SK-N-SH (cell line): Measurements from ENCODE around the gene CD86. TPM values are rescaled to one million over a fixed set of nuclear protein-coding genes. Genes with fewer than 3 reads are reported as not detected.
"Not testable (repeated sequence)": the region's sequence is repeated elsewhere in the genome, so short reads cannot be mapped to it uniquely, and the experiment has no call there.

ENCODE experiments used
- CTCF ChIA-PET: fragments of 300-600, 350-600 bp; formaldehyde crosslinking; extraction: SDS; loops from one replicate; lab custom pipeline; 2021; lab: Yijun Ruan, JAX
- POLR2A ChIA-PET: fragments of 350-600 bp; sonication (Branson Sonifier 250); formaldehyde crosslinking; extraction: SDS; loops from one replicate; lab custom pipeline; 2020; ENCODE audit warnings: antibody characterized with exemption, inconsistent platforms; lab: Yijun Ruan, JAX
- DNase-seq: peaks from one replicate; pipeline ENCODE4 v3.0.0; 2012
- H2AFZ ChIP-seq: fragments of 200-600 bp; sonication (generic); 2 replicates; pipeline ENCODE4 v1.8.1; 2016; ENCODE audit warnings: antibody characterized with exemption, mild to moderate bottlenecking, low read depth
- H3F3A ChIP-seq: fragments of 200-600 bp; sonication (generic); replicated peaks from 2 replicates; pipeline ENCODE3; 2016; ENCODE audit warnings: antibody characterized with exemption, mild to moderate bottlenecking; ENCODE audit not compliant: insufficient read depth
- H3K27ac ChIP-seq, 2 experiments: fragments of 200-500 bp in 1 of 2; fragments of 200-600 bp in 1 of 2; sonication (Bioruptor generic) in 1 of 2; sonication (generic), shearing (Covaris generic) in 1 of 2; 2 replicates each; pipeline versions ENCODE4 v1.5.1 to v1.6.1; 2014 to 2016; ENCODE audit warnings: low read depth in 2 of 2, inconsistent platforms in 1 of 2, low read length in 1 of 2, mild to moderate bottlenecking in 1 of 2, mixed read lengths in 1 of 2
- H3K27me3 ChIP-seq: fragments of 200-600 bp; sonication (generic), shearing (Covaris generic); 2 replicates; pipeline ENCODE4 v1.6.1; 2016; ENCODE audit warnings: mixed run types; ENCODE audit not compliant: insufficient read depth
- H3K36me3 ChIP-seq, 2 experiments: fragments of 200-500 bp in 1 of 2; fragments of 200-600 bp in 1 of 2; sonication (Bioruptor generic) in 1 of 2; sonication (generic) in 1 of 2; replicated peaks in 1 of 2; 2 replicates each; pipeline versions ENCODE3 to v1.5.1; 2014 to 2016; ENCODE audit warnings: low read length in 1 of 2, mild to moderate bottlenecking in 1 of 2; ENCODE audit not compliant: insufficient read depth in 2 of 2, control insufficient read depth in 1 of 2
- H3K4me1 ChIP-seq, 2 experiments: fragments of 200-500 bp in 1 of 2; fragments of 200-600 bp in 1 of 2; sonication (Bioruptor generic) in 1 of 2; sonication (generic), shearing (Covaris generic) in 1 of 2; 2 replicates each; pipeline versions ENCODE4 v1.5.1 to v1.6.1; 2014 to 2016; ENCODE audit warnings: low read depth in 1 of 2, low read length in 1 of 2, mixed run types in 1 of 2; ENCODE audit not compliant: insufficient read depth in 2 of 2, control insufficient read depth in 1 of 2
- H3K4me2 ChIP-seq: fragments of 200-600 bp; sonication (generic), shearing (Covaris generic); 2 replicates; pipeline ENCODE4 v1.6.1; 2017; ENCODE audit warnings: mixed run types
- H3K4me3 ChIP-seq, 2 experiments: fragments of 200-500 bp in 1 of 2; fragments of 200-600 bp in 1 of 2; sonication (Bioruptor generic) in 1 of 2; sonication (generic), shearing (Covaris generic) in 1 of 2; 2 replicates each; pipeline versions ENCODE4 v1.5.1 to v1.8.1; 2014 to 2016; ENCODE audit warnings: low read depth in 2 of 2, inconsistent platforms in 1 of 2, low read length in 1 of 2, mild to moderate bottlenecking in 1 of 2, mixed read lengths in 1 of 2, moderate library complexity in 1 of 2
- H3K79me2 ChIP-seq: fragments of 200-600 bp; sonication (generic); 2 replicates; pipeline ENCODE4 v1.8.1; 2017; ENCODE audit warnings: mild to moderate bottlenecking; ENCODE audit not compliant: insufficient read depth
- H3K9ac ChIP-seq: fragments of 200-600 bp; sonication (generic); 2 replicates; pipeline ENCODE4 v1.6.1; 2017; ENCODE audit warnings: mixed run types
- H3K9me2 ChIP-seq: fragments of 200-600 bp; sonication (generic); 2 replicates; pipeline ENCODE4 v1.6.1; 2017; ENCODE audit warnings: mixed run types
- H3K9me3 ChIP-seq: fragments of 200-600 bp; sonication (generic); 2 replicates; pipeline ENCODE4 v1.6.1; 2017; ENCODE audit warnings: mixed run types, mild to moderate bottlenecking, moderate library complexity
- H4K20me1 ChIP-seq: fragments of 200-600 bp; sonication (generic); 2 replicates; pipeline ENCODE4 v1.6.1; 2017; ENCODE audit warnings: mild to moderate bottlenecking, mixed run types; ENCODE audit not compliant: insufficient read depth
- ELF1 ChIP-seq: IDR thresholded peaks from 2 replicates; pipeline ENCODE4 v1.4.0; 2012
- EP300 ChIP-seq, 2 experiments: IDR thresholded peaks; 2 replicates each; pipeline versions ENCODE4 v1.4.0 to v1.6.1; 2012; ENCODE audit warnings: borderline replicate concordance in 1 of 2, low read depth in 1 of 2, low read length in 1 of 2
- FOSL2 ChIP-seq: IDR thresholded peaks from 2 replicates; pipeline ENCODE4 v1.4.0; 2012; ENCODE audit warnings: low read depth, mild to moderate bottlenecking, moderate library complexity, borderline replicate concordance
- FOXM1 ChIP-seq: IDR thresholded peaks from 2 replicates; pipeline ENCODE4 v1.4.0; 2012; ENCODE audit warnings: low read depth, mild to moderate bottlenecking
- MEF2A ChIP-seq: IDR thresholded peaks from 2 replicates; pipeline ENCODE4 v1.4.0; 2012; ENCODE audit warnings: low read depth, borderline replicate concordance
- REST ChIP-seq: IDR thresholded peaks from 2 replicates; pipeline ENCODE4 v1.6.1; 2012; ENCODE audit warnings: mild to moderate bottlenecking, low read depth, low read length, moderate library complexity
- RFX5 ChIP-seq: IDR thresholded peaks from 2 replicates; pipeline ENCODE4 v1.6.1; 2012; ENCODE audit warnings: mild to moderate bottlenecking, improper control_type of control experiment, low read length
- RXRA ChIP-seq: IDR thresholded peaks from 2 replicates; pipeline ENCODE4 v1.4.0; 2012; ENCODE audit warnings: low read depth, mild to moderate bottlenecking, borderline replicate concordance
- SIN3A ChIP-seq: IDR thresholded peaks from 2 replicates; pipeline ENCODE4 v1.6.1; 2012; ENCODE audit warnings: low read depth, mild to moderate bottlenecking, low read length, moderate library complexity, borderline replicate concordance
- SMC3 ChIP-seq: IDR thresholded peaks from 2 replicates; pipeline ENCODE4 v1.6.1; 2012; ENCODE audit warnings: low read depth, low read length, improper control_type of control experiment
- TCF12 ChIP-seq: IDR thresholded peaks from 2 replicates; pipeline ENCODE4 v1.4.0; 2012
- WGBS: methylation state at CpG from one replicate; pipeline ENCODE4 v1.1.6; 2017; ENCODE audit warnings: low lambda C conversion rate; 5-methylcytosine and 5-hydroxymethylcytosine counted together
- polyA plus RNA-seq, 3 experiments: library from polyadenylated mRNA; depleted of rRNA; stranded (reverse); fragments of >200 nt; gene quantifications; 2 replicates each; pipeline ENCODE4 v1.2.3, GENCODE V29; 2012

The CD86 gene
- polyA plus RNA-seq, 1 of the 3 experiments (the other 2 are of a cell fraction): not detected

- TF ChIP-seq REST (no peak), RFX5 (no peak), ELF1 (no peak), EP300 (IDR thresholded peaks at IDR 0.05; ENCODE audit: borderline replicate concordance in 1 of 2, low read depth in 1 of 2, low read length in 1 of 2) (no peak), FOXM1 (no peak), RXRA (no peak), TCF12 (no peak)
Observed at GRCh38 chr3:122032531-122032930, 22.6 kb upstream of the CD86 start (continued).

GRCh38 chr3:122033023-122033422, 22.1 kb upstream of the CD86 start:
- H3K27me3 ChIP-seq: no peaks in the 10 kb centered on the region
- ChIA-PET CTCF (no interaction called here), POLR2A (no interaction called here)
- no peak overlapping the region for H3K4me3 ChIP-seq
- no peaks in the 10 kb centered on the region for H3K36me3 ChIP-seq
- no peak overlapping the region for H3K27ac ChIP-seq
- H3K79me2 ChIP-seq: no peaks in the 10 kb centered on the region
- H3K9ac ChIP-seq: no peak overlapping the region
- H3K4me2 ChIP-seq: no peak overlapping the region
- no peak overlapping the region for H2AFZ ChIP-seq
- no peaks in the 10 kb centered on the region for H3K9me2 ChIP-seq
- no peaks in the 10 kb centered on the region for H3F3A ChIP-seq
- H3K4me1 ChIP-seq: no peaks in the 10 kb centered on the region
- no peak for DNase-seq
- H3K9me3 ChIP-seq: no peaks in the 10 kb centered on the region
- no peaks in the 10 kb centered on the region for H4K20me1 ChIP-seq
- TF ChIP-seq MEF2A (no peak), RXRA (no peak), FOSL2 (no peak), SMC3 (no peak), SIN3A (no peak)
- 0% methylated on average over 1 of the region's 1 CpG for WGBS

- H3K4me2 ChIP-seq, H4K20me1 ChIP-seq, H2AFZ ChIP-seq, H3K9me3 ChIP-seq, H3K79me2 ChIP-seq, H3K27me3 ChIP-seq, H3F3A ChIP-seq, H3K4me1 ChIP-seq, POLR2A ChIA-PET, H3K36me3 ChIP-seq, H3K9me2 ChIP-seq, H3K9ac ChIP-seq, H3K27ac ChIP-seq, DNase-seq, CTCF ChIA-PET: not testable (repeated sequence)
- no CpG with 5 or more reads among the region's 16 CpGs for WGBS
- peak overlapping the region in 1 of 2 experiments; percentile 33; a peak in 3 of 4 replicates for H3K4me3 ChIP-seq
Observed at GRCh38 chr3:122047296-122047695, 7.9 kb upstream of the CD86 start.

- H3F3A ChIP-seq, POLR2A ChIA-PET, H3K9me2 ChIP-seq, H3K27me3 ChIP-seq, H3K9me3 ChIP-seq, H4K20me1 ChIP-seq, H3K79me2 ChIP-seq, H3K27ac ChIP-seq, CTCF ChIA-PET, H3K4me1 ChIP-seq, DNase-seq, H3K9ac ChIP-seq, H3K36me3 ChIP-seq: not testable (repeated sequence)
- 13% methylated on average over 6 of the region's 11 CpGs for WGBS
- Histone ChIP-seq H3K4me3 (peak overlapping the region; percentile 33 to 44; a peak in 3 of 4 replicates), H3K4me2 (peak overlapping the region; percentile 44), H2AFZ (peak overlapping the region; percentile 35; the same call in 1 of the 2 replicates)
Observed at GRCh38 chr3:122047773-122048172, 7.4 kb upstream of the CD86 start.
